NCI-H1105 treated with DMSO at 0.1 percent for 48 hours (cell line): Measurements from ENCODE around the gene GALNT7.
A peak's percentile ranks its signal among the peaks of the same experiment; 100 is the strongest.

ENCODE experiments used
- DNase-seq: peaks from one replicate; lab custom pipeline; 2025; lab: John Stamatoyannopoulos, UW

GALNT7 gene

GRCh38 chr4:173346074-173346473 is 177.5 kb downstream of the GALNT7 start:
- DNase-seq, result no peak

GRCh38 chr4:173347467-173347866 is 178.9 kb downstream of the GALNT7 start:
- DNase-seq, result no peak

GRCh38 chr4:173357939-173358338 is 189.3 kb downstream of the GALNT7 start:
- peak; percentile 34 for DNase-seq

GRCh38 chr4:173360587-173361221 is 192.1 kb downstream of the GALNT7 start:
- DNase-seq, result no peak

GRCh38 chr4:173362666-173363065 is 194.1 kb downstream of the GALNT7 start:
- peak; percentile 75 for DNase-seq

- DNase-seq, result no peak
These were observed 196.9 kb downstream of the GALNT7 start for GRCh38 chr4:173365359-173365996.

- no peak for DNase-seq
These were observed 198.7 kb downstream of the GALNT7 start for GRCh38 chr4:173367285-173367684.

- DNase-seq, result no peak
These were observed 199.3 kb downstream of the GALNT7 start for GRCh38 chr4:173367946-173368345.

- DNase-seq, result peak; percentile 35
These were observed 201.5 kb downstream of the GALNT7 start for GRCh38 chr4:173370130-173370476.

- peak; percentile 91 for DNase-seq
These were observed 202.1 kb downstream of the GALNT7 start, which contains the start of gene SAP30 for GRCh38 chr4:173370477-173371291. SAP30 (plus strand) TSS chr4:173370954; CDS start chr4:173371183, 229 bp downstream.

- DNase-seq, result peak; percentile 49
These were observed 202.9 kb downstream of the GALNT7 start for GRCh38 chr4:173371292-173372192.
